Right cardiac atrium (tissue), 5 donors: ENCODE results near the gene CD48. TPM values are rescaled to one million over a fixed set of nuclear protein-coding genes. Genes with fewer than 3 reads are reported as not detected.
"Not testable (repeated sequence)": the region's sequence is repeated elsewhere in the genome, so short reads cannot be mapped to it uniquely, and the experiment has no call there.

Source experiments
- ATAC-seq, 2 donors: fragments of 200-7000 bp; cut with Tn5 transposase; one replicate each; pipeline versions ENCODE4 v1.8.0 to v1.9.1; 2020; ENCODE audit warnings: moderate library complexity in 2 of 2, mild to moderate bottlenecking in 1 of 2
- DNase-seq, 3 donors: peaks; one replicate each; pipeline ENCODE4 v3.0.0-alpha.2; 2020
- H3K27ac ChIP-seq: one replicate; pipeline ENCODE4 v1.5.1; 2013; ENCODE audit warnings: mild to moderate bottlenecking, low read length, control low read depth, moderate library complexity
- H3K27me3 ChIP-seq: one replicate; pipeline ENCODE4 v1.6.1; 2013; ENCODE audit not compliant: control insufficient read depth, insufficient read depth
- H3K4me1 ChIP-seq: one replicate; pipeline ENCODE4 v1.6.1; 2013; ENCODE audit warnings: low read length; ENCODE audit not compliant: control insufficient read depth, insufficient read depth
- H3K4me3 ChIP-seq: one replicate; pipeline ENCODE4 v1.5.1; 2013; ENCODE audit warnings: low read length, control low read depth
- H3K9me3 ChIP-seq: one replicate; pipeline ENCODE4 v1.6.1; 2013; ENCODE audit warnings: low read length; ENCODE audit not compliant: control insufficient read depth
- WGBS: extraction: QIAGEN DNeasy Blood & Tissue Kit; methylation state at CpG from one replicate; pipeline ENCODE4 v1.1.7; 2013; 5-methylcytosine and 5-hydroxymethylcytosine counted together
- intact Hi-C, 4 donors: fragments of 100-400 bp; cut with DNase I; formaldehyde crosslinking; loops; one replicate each; pipeline versions ENCODE4 v1.11.0 to v1.14.0; 2022 to 2023
- polyA plus RNA-seq: library from polyadenylated mRNA; stranded (reverse); fragments of 200-250 nt; gene quantifications from one replicate; pipeline ENCODE4 v1.2.3, GENCODE V29; 2013
- total RNA-seq, 4 donors: library from RNA; stranded (reverse); fragmentation: NEBNext Ultra II Directional; extraction: Animal tissue kit (Norgen Biotek cat#: 25700); gene quantifications; one replicate each; pipeline ENCODE4 v1.2.1, GENCODE V29; 2021
- donor health status: healthy with polysubstance abuse.
- donor health status: DM: no; HTN: yes; CAD: no.
- donor health status: DM: no; HTN: no; CAD: no.
- donor health status: DM: no; HTN: yes; CAD: no; lungs with severe emphysema.
- donor health status: DM: yes; HTN: yes; CAD: no.

The CD48 gene
- total and polyA plus RNA-seq, 5 donors: 0.39 to 4.1 (median 0.96) TPM

GRCh38 chr1:160712525-160713080, 981 bp upstream of the CD48 start:
- peak; percentile 31 to 36 for ATAC-seq
- H3K4me1 ChIP-seq, H3K27me3 ChIP-seq, H3K4me3 ChIP-seq, DNase-seq, H3K27ac ChIP-seq, H3K9me3 ChIP-seq, intact Hi-C loops: not testable (repeated sequence)
- WGBS: 53% methylated on average over 5 of the region's 5 CpGs

- no peak for ATAC-seq
- WGBS: 61% methylated on average over 2 of the region's 2 CpGs
- Histone ChIP-seq H3K4me3 (no peak overlapping the region), H3K27ac (no peak overlapping the region), H3K4me1 (no peaks in the 10 kb centered on the region), H3K9me3 (no peaks in the 10 kb centered on the region), H3K27me3 (no peaks in the 10 kb centered on the region)
- no peak for DNase-seq
- intact Hi-C loops: no loop called here
These were observed 383 bp downstream of the CD48 start for GRCh38 chr1:160711276-160711601.

GRCh38 chr1:160710517-160711252, 937 bp downstream of the CD48 start:
- Histone ChIP-seq H3K27me3 (no peaks in the 10 kb centered on the region), H3K27ac (no peak overlapping the region), H3K4me3 (no peak overlapping the region), H3K4me1 (no peaks in the 10 kb centered on the region), H3K9me3 (no peaks in the 10 kb centered on the region)
- ATAC-seq (no peak), DNase-seq (no peak)
- 65% methylated on average over 4 of the region's 4 CpGs for WGBS
- intact Hi-C loops: no loop called here

- Histone ChIP-seq H3K4me1 (no peaks in the 10 kb centered on the region), H3K27ac (no peak overlapping the region), H3K9me3 (no peaks in the 10 kb centered on the region), H3K27me3 (no peaks in the 10 kb centered on the region), H3K4me3 (no peak overlapping the region)
- ATAC-seq (no peak), DNase-seq (no peak)
- intact Hi-C loops: no loop called here
- 70% methylated on average over 1 of the region's 1 CpG for WGBS
These were observed 1.9 kb downstream of the CD48 start for GRCh38 chr1:160709715-160710114.

- Histone ChIP-seq H3K4me3 (no peak overlapping the region), H3K27ac (no peak overlapping the region), H3K27me3 (no peaks in the 10 kb centered on the region), H3K4me1 (no peaks in the 10 kb centered on the region), H3K9me3 (no peaks in the 10 kb centered on the region)
- ATAC-seq (no peak), DNase-seq (no peak)
- intact Hi-C loops: no loop called here
- 84% methylated on average over 4 of the region's 4 CpGs for WGBS
These were observed 2.8 kb downstream of the CD48 start for GRCh38 chr1:160708801-160709200.

GRCh38 chr1:160708118-160708517, 3.5 kb downstream of the CD48 start:
- 82% methylated on average over 4 of the region's 4 CpGs for WGBS
- Histone ChIP-seq H3K9me3 (no peaks in the 10 kb centered on the region), H3K27ac (no peak overlapping the region), H3K27me3 (no peaks in the 10 kb centered on the region), H3K4me1 (no peaks in the 10 kb centered on the region), H3K4me3 (no peak overlapping the region)
- intact Hi-C loops: no loop called here
- DNase-seq (no peak), ATAC-seq (peak in 1 of 2 donors; percentile 40)

- Histone ChIP-seq H3K27ac (no peak overlapping the region), H3K4me3 (no peak overlapping the region), H3K9me3 (no peaks in the 10 kb centered on the region), H3K4me1 (no peaks in the 10 kb centered on the region), H3K27me3 (no peaks in the 10 kb centered on the region)
- ATAC-seq (no peak), DNase-seq (no peak)
- intact Hi-C loops: no loop called here
- 74% methylated on average over 8 of the region's 8 CpGs for WGBS
These were observed 4.2 kb downstream of the CD48 start for GRCh38 chr1:160707236-160708064.

- Histone ChIP-seq H3K4me3 (no peak overlapping the region), H3K27me3 (no peaks in the 10 kb centered on the region), H3K4me1 (no peaks in the 10 kb centered on the region), H3K9me3 (no peaks in the 10 kb centered on the region), H3K27ac (no peak overlapping the region)
- ATAC-seq (no peak), DNase-seq (no peak)
- intact Hi-C loops: no loop called here
- WGBS: 40% methylated on average over 4 of the region's 4 CpGs
These were observed 4.9 kb downstream of the CD48 start for GRCh38 chr1:160706526-160707235.

- Histone ChIP-seq H3K4me1 (no peaks in the 10 kb centered on the region), H3K27me3 (no peaks in the 10 kb centered on the region), H3K9me3 (no peaks in the 10 kb centered on the region), H3K4me3 (no peak overlapping the region), H3K27ac (no peak overlapping the region)
- intact Hi-C loops: no loop called here
- ATAC-seq (no peak), DNase-seq (no peak)
These were observed 5.9 kb downstream of the CD48 start for GRCh38 chr1:160705742-160706141.

- 74% methylated on average over 3 of the region's 3 CpGs for WGBS
- intact Hi-C loops, H3K9me3 ChIP-seq, DNase-seq, H3K4me1 ChIP-seq, H3K27ac ChIP-seq, H3K27me3 ChIP-seq, H3K4me3 ChIP-seq: not testable (repeated sequence)
- ATAC-seq: peak; percentile 35 to 62
These were observed 6.4 kb downstream of the CD48 start for GRCh38 chr1:160705212-160705621.

GRCh38 chr1:160704250-160704649, 7.4 kb downstream of the CD48 start:
- DNase-seq: no peak
- 78% methylated on average over 4 of the region's 4 CpGs for WGBS
- Histone ChIP-seq H3K9me3 (no peaks in the 10 kb centered on the region), H3K27ac (no peak overlapping the region), H3K4me1 (no peaks in the 10 kb centered on the region), H3K27me3 (no peaks in the 10 kb centered on the region), H3K4me3 (no peak overlapping the region)
- intact Hi-C loops: no loop called here
- ATAC-seq: peak; percentile 41 to 63
